Muscle of leg (tissue), 11 donors: Measurements from ENCODE around the gene DDX54. TPM values are rescaled to one million over a fixed set of nuclear protein-coding genes. Genes with fewer than 3 reads are reported as not detected.

Experiments
- DNase-seq: peaks from one replicate; pipeline ENCODE4 v3.0.0; 2013
- H3K27ac ChIP-seq: one replicate; pipeline ENCODE4 v1.5.1; 2013; ENCODE audit warnings: mild to moderate bottlenecking, low read length, control low read depth
- H3K27me3 ChIP-seq: one replicate; pipeline ENCODE4 v1.6.1; 2013; ENCODE audit warnings: low read length; ENCODE audit not compliant: control insufficient read depth, insufficient read depth
- H3K36me3 ChIP-seq: one replicate; pipeline ENCODE4 v1.6.1; 2013; ENCODE audit warnings: low read length; ENCODE audit not compliant: control insufficient read depth, insufficient read depth
- H3K4me1 ChIP-seq: one replicate; pipeline ENCODE4 v1.6.1; 2013; ENCODE audit warnings: low read length; ENCODE audit not compliant: control insufficient read depth, insufficient read depth
- H3K4me3 ChIP-seq: one replicate; pipeline ENCODE4 v1.5.1; 2013; ENCODE audit warnings: low read length, control low read depth
- H3K9me3 ChIP-seq: replicated peaks from 2 replicates; pipeline ENCODE4 v1.6.1; 2013; ENCODE audit warnings: low read depth, low read length; ENCODE audit not compliant: control insufficient read depth
- WGBS: methylation state at CpG from one replicate; pipeline ENCODE4 v1.1.5; 2013; ENCODE audit warnings: missing lambda C conversion rate; ENCODE audit not compliant: insufficient coverage; 5-methylcytosine and 5-hydroxymethylcytosine counted together
- polyA plus RNA-seq, 8 donors: library from polyadenylated mRNA; unstranded; fragments of 120-200 nt; gene quantifications; one replicate each; pipeline versions ENCODE4 v1.2.1 to v1.2.3, GENCODE V29; 2013; ENCODE audit warnings: inconsistent platforms in 1 of 8, low replicate concordance in 1 of 8; ENCODE audit not compliant: insufficient read length in 8 of 8, insufficient read depth in 1 of 8
- total RNA-seq: library from RNA; stranded (reverse); fragments of 120-200 nt; gene quantifications from one replicate; pipeline ENCODE4 v1.2.4, GENCODE V29; 2013

The DDX54 gene
- total and polyA plus RNA-seq, 9 donors = 20.7 to 80.8 (median 72.7) TPM

DNA sequence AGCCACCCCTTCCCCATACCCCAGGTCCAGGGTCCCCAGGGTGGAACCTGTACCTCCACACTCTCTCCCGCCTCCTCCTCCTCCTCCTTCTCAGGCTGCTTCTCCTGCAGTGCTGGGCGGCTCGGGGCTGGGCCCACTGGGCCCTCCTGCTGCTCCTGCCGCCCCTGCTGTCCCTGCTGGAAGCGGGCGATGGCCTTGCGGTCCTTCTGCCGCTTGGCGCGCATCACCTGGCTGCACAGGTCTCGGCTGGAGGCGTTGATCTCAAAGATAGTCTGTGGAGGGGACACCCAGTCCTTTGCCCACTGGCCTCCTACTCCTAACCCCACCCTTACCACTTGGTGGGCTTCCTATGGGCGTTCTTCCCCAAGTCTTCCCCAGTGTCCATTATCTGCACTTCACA is 21.3 kb downstream of the DDX54 start:
- no peak for DNase-seq
- 100% methylated on average over 4 of the region's 13 CpGs for WGBS
- H3K9me3 ChIP-seq = no peaks in the 10 kb centered on the region
- H3K4me1 ChIP-seq = peaks cover 8% of the 10 kb centered on the region
- no peaks in the 10 kb centered on the region for H3K27me3 ChIP-seq
- peaks cover 90% of the 10 kb centered on the region for H3K36me3 ChIP-seq
- no peak overlapping the region for H3K27ac ChIP-seq
- no peak overlapping the region for H3K4me3 ChIP-seq

GRCh38 chr12:113163030-113163360 is 22.3 kb downstream of the DDX54 start:
- H3K27me3 ChIP-seq = no peaks in the 10 kb centered on the region
- H3K9me3 ChIP-seq = no peaks in the 10 kb centered on the region
- peaks cover 90% of the 10 kb centered on the region for H3K36me3 ChIP-seq
- no peak overlapping the region for H3K27ac ChIP-seq
- H3K4me1 ChIP-seq = peaks cover 8% of the 10 kb centered on the region
- no peak overlapping the region for H3K4me3 ChIP-seq
- 87% methylated on average over 6 of the region's 12 CpGs for WGBS
- DNase-seq = no peak

- Histone ChIP-seq H3K9me3 (no peaks in the 10 kb centered on the region), H3K4me1 (peaks cover 8% of the 10 kb centered on the region), H3K4me3 (no peak overlapping the region), H3K36me3 (peaks cover 90% of the 10 kb centered on the region), H3K27me3 (peaks cover 2% of the 10 kb centered on the region), H3K27ac (no peak overlapping the region)
- DNase-seq = no peak
- WGBS = 67% methylated on average over 10 of the region's 25 CpGs
Observed at GRCh38 chr12:113162102-113163029, 22.9 kb downstream of the DDX54 start.

DNA sequence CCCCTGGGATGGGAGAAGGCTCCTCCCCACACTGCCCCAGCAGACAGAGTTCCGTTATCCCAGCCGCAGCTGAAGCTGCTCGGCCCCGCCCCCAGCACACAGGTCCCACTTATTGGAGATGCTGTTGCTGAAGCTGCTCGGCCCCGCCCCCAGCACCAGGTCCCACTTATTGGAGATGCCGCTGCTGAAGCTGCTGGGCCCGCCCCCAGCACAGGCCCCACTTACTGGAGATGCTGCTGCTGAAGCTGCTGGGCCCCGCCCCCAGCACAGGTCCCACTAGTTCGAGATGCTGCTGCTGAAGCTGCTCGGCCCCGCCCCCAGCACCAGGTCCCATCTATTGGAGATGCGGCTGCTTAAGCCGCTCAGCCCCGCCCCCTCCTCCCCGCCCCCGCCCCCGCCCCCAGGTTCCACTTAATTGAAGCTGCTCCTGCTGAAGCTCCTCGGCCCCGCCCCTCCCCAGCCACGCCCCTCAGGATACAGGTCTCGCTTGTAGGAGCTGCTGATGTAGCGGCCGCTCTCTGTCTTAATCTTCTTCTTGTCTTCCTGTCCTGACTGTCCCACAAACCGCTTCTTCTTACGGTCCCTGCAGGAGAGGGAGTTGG is 23.8 kb downstream of the DDX54 start:
- Histone ChIP-seq H3K9me3 (no peaks in the 10 kb centered on the region), H3K4me1 (peaks cover 8% of the 10 kb centered on the region), H3K36me3 (peaks cover 83% of the 10 kb centered on the region), H3K27ac (no peak overlapping the region), H3K27me3 (peaks cover 4% of the 10 kb centered on the region), H3K4me3 (no peak overlapping the region)
- 41% methylated on average over 10 of the region's 26 CpGs for WGBS
- DNase-seq = no peak

GRCh38 chr12:113159937-113160336 is 25.3 kb downstream of the DDX54 start:
- peaks cover 8% of the 10 kb centered on the region for H3K4me1 ChIP-seq
- no peak overlapping the region for H3K27ac ChIP-seq
- H3K36me3 ChIP-seq = peaks cover 68% of the 10 kb centered on the region
- 72% methylated on average over 4 of the region's 7 CpGs for WGBS
- H3K4me3 ChIP-seq = no peak overlapping the region
- H3K9me3 ChIP-seq = no peaks in the 10 kb centered on the region
- peaks cover 17% of the 10 kb centered on the region for H3K27me3 ChIP-seq
- no peak for DNase-seq

GRCh38 chr12:113158439-113159203 is 26.7 kb downstream of the DDX54 start:
- Histone ChIP-seq H3K36me3 (peaks cover 59% of the 10 kb centered on the region), H3K9me3 (no peaks in the 10 kb centered on the region), H3K4me1 (peaks cover 15% of the 10 kb centered on the region), H3K27ac (no peak overlapping the region), H3K27me3 (peaks cover 30% of the 10 kb centered on the region), H3K4me3 (no peak overlapping the region)
- 93% methylated on average over 26 of the region's 26 CpGs for WGBS
- no peak for DNase-seq

DNA sequence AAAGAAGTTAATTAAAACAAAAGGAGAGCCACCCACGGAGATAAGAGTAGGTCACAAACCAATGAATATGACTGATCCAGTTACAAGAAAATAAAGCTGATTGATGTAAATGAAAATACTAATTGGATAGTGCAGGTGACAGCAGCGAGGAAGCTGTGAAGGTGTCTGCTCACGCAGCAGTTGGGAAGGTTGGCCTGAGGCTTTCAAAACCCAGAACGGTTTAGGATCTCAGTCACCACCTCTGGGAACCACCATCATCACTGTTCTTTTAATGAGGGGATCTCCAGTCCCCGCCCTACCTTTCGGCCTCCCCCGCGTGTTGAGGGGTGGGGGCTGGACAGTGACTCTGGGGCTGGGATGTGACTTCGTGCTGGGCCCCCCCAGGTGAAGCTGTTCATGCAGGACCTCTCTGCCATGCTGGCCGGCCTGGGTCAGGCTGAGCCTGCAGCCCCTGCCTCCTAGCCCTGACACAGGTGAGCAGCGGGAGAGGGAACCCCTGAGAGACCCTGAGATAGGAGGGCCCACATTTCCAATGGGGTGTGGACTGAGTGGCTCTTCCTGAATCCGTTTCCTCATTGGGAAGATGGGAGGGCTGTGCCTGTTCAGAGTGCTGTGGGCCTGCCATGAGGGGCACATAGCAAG is 27.9 kb downstream of the DDX54 start:
- Histone ChIP-seq H3K4me1 (peaks cover 23% of the 10 kb centered on the region), H3K27ac (no peak overlapping the region), H3K27me3 (peaks cover 42% of the 10 kb centered on the region), H3K9me3 (no peaks in the 10 kb centered on the region), H3K36me3 (peaks cover 46% of the 10 kb centered on the region), H3K4me3 (no peak overlapping the region)
- 75% methylated on average over 5 of the region's 12 CpGs for WGBS
- no peak for DNase-seq

DNA sequence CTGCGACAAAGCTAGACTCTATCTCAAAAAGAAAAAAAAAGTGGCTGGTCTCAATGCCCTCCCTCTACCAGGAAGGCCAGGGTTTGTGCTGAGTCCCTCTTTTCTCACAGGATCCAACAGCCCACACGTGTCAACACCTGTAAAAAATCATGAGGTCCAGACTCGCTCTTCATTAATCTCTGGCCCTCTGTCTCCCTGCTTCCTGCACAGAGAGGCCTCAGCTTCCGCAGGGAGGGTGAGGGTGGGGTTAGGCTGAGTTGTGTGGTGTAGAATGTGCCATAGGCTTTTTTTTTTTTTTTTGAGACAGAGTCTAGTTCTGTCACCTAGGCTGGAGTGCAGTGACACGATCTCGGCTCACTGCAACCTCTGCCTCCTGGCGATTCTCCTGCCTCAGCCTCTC is 29.6 kb downstream of the DDX54 start:
- Histone ChIP-seq H3K4me3 (no peak overlapping the region), H3K27ac (no peak overlapping the region), H3K36me3 (peaks cover 31% of the 10 kb centered on the region), H3K9me3 (no peaks in the 10 kb centered on the region), H3K4me1 (peaks cover 18% of the 10 kb centered on the region), H3K27me3 (peaks cover 56% of the 10 kb centered on the region)
- DNase-seq = no peak
- WGBS = 30% methylated on average over 2 of the region's 7 CpGs

DNA sequence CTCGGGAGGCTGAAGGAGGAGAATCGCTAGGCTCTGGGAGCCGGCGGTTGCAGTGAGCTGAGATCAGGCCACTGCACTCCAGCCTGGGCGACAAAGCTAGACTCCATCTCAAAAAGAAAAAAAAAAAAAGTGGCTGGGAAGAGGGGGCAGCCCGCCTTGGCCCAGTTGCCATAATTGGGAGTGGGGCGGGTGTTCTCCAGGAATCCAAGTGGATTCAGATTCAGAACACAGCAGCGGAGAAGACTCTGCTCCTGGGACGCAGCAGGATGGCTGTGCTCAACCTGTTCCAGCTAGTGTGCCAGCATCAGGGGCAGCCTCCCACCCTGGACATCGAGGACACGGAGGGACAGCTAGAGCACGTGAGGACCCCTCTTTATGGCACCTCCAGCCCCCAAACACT is 30.2 kb downstream of the DDX54 start:
- H3K27me3 ChIP-seq = peaks cover 61% of the 10 kb centered on the region
- 61% methylated on average over 10 of the region's 12 CpGs for WGBS
- no peak overlapping the region for H3K4me3 ChIP-seq

More for the DNA sequence above, 30.2 kb downstream of the DDX54 start:
- no peak overlapping the region for H3K27ac ChIP-seq
- peaks cover 26% of the 10 kb centered on the region for H3K36me3 ChIP-seq
- DNase-seq = no peak
- H3K4me1 ChIP-seq = peaks cover 18% of the 10 kb centered on the region
- no peaks in the 10 kb centered on the region for H3K9me3 ChIP-seq
